ENCODE measurements around the gene STXBP1.

Gene STXBP1

GRCh38 chr9:127712371-127712770, 100.3 kb downstream of the STXBP1 start:
- DNase-seq (ENCODE audit: low read depth in 1 of 2, low spot score in 1 of 2), result no peak

DNA sequence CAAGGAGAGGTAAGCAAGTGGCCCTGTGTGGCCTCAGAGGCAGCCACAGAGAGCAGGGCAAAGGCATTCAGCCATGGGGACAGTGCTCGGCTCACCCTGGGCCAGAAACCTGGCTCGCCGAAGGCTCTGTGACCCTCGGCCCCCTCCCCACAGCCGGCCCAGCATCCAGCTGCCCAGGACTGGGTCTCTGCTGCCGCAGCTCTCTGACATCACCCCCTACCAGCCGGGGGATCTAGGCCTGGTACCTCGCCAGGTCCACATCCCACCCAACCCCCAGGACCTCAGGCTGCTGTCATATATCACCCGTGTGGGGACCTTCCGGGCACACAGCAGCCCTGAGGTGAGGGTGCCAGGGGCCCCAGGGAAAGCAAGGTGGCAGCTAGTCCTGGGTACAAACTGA, 100.8 kb downstream of the STXBP1 start:
- no peak for DNase-seq (ENCODE audit: low read depth in 1 of 2, low spot score in 1 of 2)

DNA sequence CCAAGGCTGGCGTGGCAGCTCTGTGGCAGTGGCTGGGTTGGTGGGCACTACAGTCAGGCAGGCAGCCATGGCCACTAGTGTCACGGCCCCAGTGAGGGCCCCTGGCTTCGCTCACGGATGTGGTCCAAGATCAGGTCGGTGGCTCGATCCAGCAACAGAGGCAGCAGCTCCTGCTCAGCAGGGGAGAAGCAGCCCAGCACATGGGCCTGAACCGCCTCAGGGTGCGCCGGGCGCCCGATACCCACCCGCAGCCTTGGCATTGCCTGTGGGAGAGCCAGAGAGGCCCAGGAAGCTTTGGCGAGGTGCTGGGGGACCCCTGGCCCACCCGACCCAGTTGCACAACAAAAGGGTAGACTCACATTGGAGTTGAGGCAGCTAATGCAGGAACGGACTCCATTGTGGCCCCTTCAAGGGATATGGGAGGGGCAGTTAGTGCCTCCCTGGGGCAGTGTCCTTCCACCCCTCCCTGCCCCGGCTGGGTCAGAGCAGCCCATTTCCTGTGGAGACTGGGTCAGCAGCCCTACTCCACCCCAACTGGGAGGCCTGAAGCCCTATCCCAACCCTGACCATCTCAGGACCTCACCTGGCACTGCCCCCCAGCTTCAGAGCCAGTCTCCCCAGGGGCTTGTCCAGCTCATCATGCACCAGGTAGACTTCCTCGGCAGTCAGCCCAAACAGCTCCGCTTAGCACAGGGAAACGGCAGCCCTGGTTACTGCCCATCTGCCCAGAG, 102.1 kb downstream of the STXBP1 start:
- DNase-seq (ENCODE audit: low read depth in 1 of 2, low spot score in 1 of 2), result no peak

GRCh38 chr9:127714951-127715469, 102.9 kb downstream of the STXBP1 start:
- DNase-seq (ENCODE audit: low read depth in 1 of 2, low spot score in 1 of 2), result no peak

DNA sequence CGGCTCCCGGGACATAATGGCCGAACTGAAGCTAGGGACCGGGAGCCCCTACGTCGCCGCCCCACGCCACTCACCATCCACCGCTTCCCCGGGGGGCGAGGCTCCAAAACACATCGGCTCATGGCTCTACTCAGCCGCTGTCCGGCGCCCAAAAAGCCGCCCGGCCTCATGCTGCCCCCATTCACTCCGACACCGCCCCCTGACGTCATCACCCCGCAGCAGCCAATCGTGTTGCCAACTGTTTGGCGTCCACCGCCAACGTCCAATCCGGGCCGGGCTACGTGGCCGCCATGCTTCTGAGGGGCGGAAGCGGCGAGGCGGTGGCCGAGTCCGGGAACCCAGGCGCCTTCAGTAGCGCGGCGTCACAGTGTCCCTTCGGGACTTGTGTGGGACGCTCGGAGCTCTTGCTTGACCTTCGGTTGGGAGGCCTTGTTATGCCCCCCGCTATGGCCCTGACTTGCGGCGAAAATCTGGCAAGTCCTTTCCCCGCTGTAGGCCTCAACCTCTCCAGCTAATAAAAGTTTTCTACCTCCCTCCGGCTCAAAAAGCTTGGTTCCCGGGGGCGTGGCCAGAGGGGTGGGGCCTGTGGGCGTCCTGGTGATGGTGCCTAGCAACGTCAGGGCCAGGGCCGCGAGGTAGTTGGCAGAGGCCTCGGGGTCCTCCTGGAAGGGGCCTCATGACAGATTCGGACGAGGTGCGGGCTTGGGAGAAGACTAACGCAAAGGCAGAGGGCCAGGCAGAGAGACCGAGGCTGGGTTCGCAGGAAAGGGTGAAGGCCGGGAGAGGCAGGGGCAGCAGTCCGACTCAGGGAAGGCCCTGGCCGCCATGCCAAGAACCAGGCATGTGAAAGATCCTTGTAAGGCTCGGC, 103.6 kb downstream of the STXBP1 start, which contains the start of the genes PTRH1 and TTC16:
PTRH1 (minus strand) TSS at position 194 of the 868 bp plus-strand sequence; CDS start at position 170, 24 bp downstream.
TTC16 (plus strand) TSS at position 610 of the 868 bp plus-strand sequence; CDS start at position 677, 67 bp downstream.
- DNase-seq (ENCODE audit: low read depth in 1 of 2, low spot score in 1 of 2), result peak; percentile 94 to 96

DNA sequence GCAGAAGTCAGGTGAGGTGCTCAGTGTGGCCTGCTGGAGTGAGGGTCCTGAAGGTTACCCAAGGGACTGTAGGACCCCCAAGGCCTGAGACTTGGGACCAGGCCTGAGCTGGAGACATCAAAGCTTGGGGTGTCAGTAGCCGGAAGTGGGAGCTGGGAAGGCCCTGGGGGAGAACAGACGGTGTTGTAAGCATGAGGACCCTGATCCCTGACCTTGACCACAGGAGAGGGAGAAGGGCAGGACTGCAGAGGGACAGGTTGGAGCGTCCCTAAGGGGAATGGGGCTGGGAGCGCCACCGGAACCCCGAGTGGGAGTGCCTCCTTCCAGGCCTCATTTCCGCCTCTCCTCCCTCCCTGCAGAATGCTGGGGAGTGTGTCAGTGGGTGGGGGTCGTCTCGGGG, 104.3 kb downstream of the STXBP1 start:
- DNase-seq (ENCODE audit: low read depth in 1 of 2, low spot score in 1 of 2), result no peak

GRCh38 chr9:127717766-127718165, 105.7 kb downstream of the STXBP1 start:
- DNase-seq (ENCODE audit: low read depth in 1 of 2, low spot score in 1 of 2), result no peak

- DNase-seq (ENCODE audit: low read depth in 1 of 2, low spot score in 1 of 2), result no peak
Observed at GRCh38 chr9:127720031-127720864, 108.2 kb downstream of the STXBP1 start.

GRCh38 chr9:127720865-127721227, 108.8 kb downstream of the STXBP1 start:
- DNase-seq (ENCODE audit: low read depth in 1 of 2, low spot score in 1 of 2), result no peak

DNA sequence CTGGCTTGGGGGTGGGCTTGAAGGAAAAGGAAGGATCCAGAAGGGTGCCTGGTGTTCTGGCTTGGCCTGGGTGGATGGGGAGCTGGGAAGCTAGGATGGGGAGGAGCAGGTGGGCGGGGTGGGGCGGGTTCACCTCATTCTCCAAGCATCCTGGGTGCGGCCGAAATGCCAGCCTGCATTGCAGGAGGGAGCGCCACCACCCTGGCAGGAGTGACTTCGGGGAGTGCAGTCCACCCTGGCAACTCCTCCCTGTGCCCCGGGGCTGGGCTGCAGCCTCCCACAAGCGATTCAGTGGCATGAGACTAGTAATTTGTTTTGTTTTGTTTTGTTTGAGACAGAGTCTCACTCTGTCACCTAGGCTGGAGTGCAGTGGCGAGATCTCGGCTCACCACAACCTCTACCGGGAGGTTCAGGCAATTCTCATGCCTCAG, 109.3 kb downstream of the STXBP1 start:
- no peak for DNase-seq (ENCODE audit: low read depth in 1 of 2, low spot score in 1 of 2)

GRCh38 chr9:127722055-127722745, 110.1 kb downstream of the STXBP1 start:
- no peak for DNase-seq (ENCODE audit: low read depth in 1 of 2, low spot score in 1 of 2)

GRCh38 chr9:127723013-127723412, 110.9 kb downstream of the STXBP1 start:
- no peak for DNase-seq (ENCODE audit: low read depth in 1 of 2, low spot score in 1 of 2)

DNA sequence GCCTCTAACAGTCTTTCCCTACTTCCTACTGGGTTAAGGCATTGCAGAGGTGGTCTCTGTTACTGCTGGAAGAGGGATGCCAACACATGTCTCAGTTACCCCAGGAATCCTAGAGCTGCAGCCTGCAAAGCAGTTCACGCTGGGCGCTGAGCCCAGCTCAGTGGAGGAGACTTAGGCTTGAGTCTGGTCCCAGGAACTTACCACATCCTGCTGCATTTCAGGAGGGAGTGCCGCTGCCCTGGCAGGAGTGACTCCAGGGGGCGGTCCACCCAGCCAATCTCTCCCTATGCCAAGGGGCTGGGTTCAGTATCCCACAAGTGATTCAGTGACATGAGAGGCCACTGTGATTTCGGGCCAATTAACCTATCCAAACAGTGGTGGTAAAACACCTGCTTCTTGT, 111.4 kb downstream of the STXBP1 start:
- DNase-seq (ENCODE audit: low read depth in 1 of 2, low spot score in 1 of 2), result no peak

GRCh38 chr9:127724012-127724411, 111.9 kb downstream of the STXBP1 start:
- DNase-seq (ENCODE audit: low read depth in 1 of 2, low spot score in 1 of 2), result no peak

DNA sequence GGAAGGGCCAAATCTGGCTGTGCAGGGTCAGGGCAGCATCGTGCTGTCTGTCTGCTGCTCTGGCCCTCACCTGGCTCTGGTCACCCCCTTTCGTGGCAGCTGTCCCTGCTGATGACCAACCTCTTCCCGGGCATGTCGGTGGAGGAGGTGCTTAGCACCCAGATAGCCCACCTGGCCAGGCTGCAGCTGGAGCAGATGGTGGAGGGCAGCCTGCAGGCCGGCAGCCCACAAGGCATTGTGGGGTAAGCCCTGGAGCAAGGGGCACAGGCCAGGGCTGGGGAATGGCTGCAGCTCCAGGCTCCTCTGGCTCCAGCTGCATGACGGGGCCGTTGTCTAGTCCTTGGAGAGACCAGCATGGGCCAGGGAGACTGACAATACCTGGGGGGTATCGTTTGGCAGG, 114.8 kb downstream of the STXBP1 start:
- DNase-seq (ENCODE audit: low read depth in 1 of 2, low spot score in 1 of 2), result no peak

GRCh38 chr9:127728808-127729207, 116.7 kb downstream of the STXBP1 start:
- no peak for DNase-seq (ENCODE audit: low read depth in 1 of 2, low spot score in 1 of 2)

GRCh38 chr9:127729522-127730256, 117.6 kb downstream of the STXBP1 start:
- no peak for DNase-seq (ENCODE audit: low read depth in 1 of 2, low spot score in 1 of 2)

DNA sequence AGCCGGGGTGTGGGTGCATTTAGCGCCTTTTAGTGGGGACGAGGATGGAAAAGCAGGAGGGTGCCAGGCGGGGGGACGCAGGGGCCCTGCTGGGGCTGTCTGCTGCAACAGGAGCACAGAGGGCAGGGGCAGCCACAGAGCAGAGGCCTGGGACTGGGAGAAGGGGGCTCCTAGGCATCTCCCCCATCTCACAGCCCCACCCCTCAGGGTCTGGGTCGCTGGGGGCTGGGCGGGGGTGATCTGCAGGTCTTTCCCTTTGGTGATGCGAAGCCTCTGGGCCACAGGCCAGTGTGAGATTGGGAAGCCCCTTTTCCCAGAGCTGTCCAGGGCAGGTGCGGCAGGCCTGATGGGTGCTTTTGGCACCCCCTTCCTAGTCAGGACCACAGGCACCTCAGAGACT, 118.2 kb downstream of the STXBP1 start:
- DNase-seq (ENCODE audit: low read depth in 1 of 2, low spot score in 1 of 2), result no peak

GRCh38 chr9:127730799-127731410, 118.8 kb downstream of the STXBP1 start:
- DNase-seq (ENCODE audit: low read depth in 1 of 2, low spot score in 1 of 2), result no peak
